Fibroblast of lung (primary cell): ENCODE measurements around the gene SNRPE. TPM values are rescaled to one million over a fixed set of nuclear protein-coding genes. Genes with fewer than 3 reads are reported as not detected.

Experiments used
- DNase-seq, 2 donors: peaks; one replicate each; pipeline versions ENCODE4 v3.0.0 to v3.0.0-alpha.2; 2010; ENCODE audit warnings: low read depth in 2 of 2
- H2AFZ ChIP-seq: 2 replicates; pipeline ENCODE4 v1.5.1; 2012; ENCODE audit warnings: low read length, control low read depth, inconsistent platforms
- H3K27ac ChIP-seq: 2 replicates; pipeline ENCODE4 v1.5.1; 2011; ENCODE audit warnings: low read length, control low read depth; ENCODE audit not compliant: insufficient read depth
- H3K27me3 ChIP-seq: 2 replicates; pipeline ENCODE4 v1.5.1; 2011; ENCODE audit warnings: mild to moderate bottlenecking, low read length; ENCODE audit not compliant: control insufficient read depth, insufficient read depth
- H3K36me3 ChIP-seq: 2 replicates; pipeline ENCODE4 v1.5.1; 2011; ENCODE audit warnings: low read length; ENCODE audit not compliant: control insufficient read depth, insufficient read depth
- H3K4me1 ChIP-seq: 2 replicates; pipeline ENCODE4 v1.5.1; 2011; ENCODE audit warnings: low read length; ENCODE audit not compliant: control insufficient read depth, insufficient read depth; ENCODE audit errors: extremely low read depth
- H3K4me2 ChIP-seq: 2 replicates; pipeline ENCODE4 v1.5.1; 2011; ENCODE audit warnings: low read length, control low read depth; ENCODE audit not compliant: insufficient read depth; ENCODE audit errors: extremely low read depth
- H3K4me3 ChIP-seq, 4 experiments: fragments of 200-600 bp in 1 of 4; sonication (generic) in 1 of 4; replicated peaks in 1 of 4; 2 replicates each; pipeline ENCODE4 v1.5.1; 2011 to 2016; ENCODE audit warnings: low read length in 4 of 4, low read depth in 3 of 4, mild to moderate bottlenecking in 3 of 4, control low read depth in 2 of 4, inconsistent platforms in 1 of 4, mixed read lengths in 1 of 4; ENCODE audit not compliant: insufficient read depth in 1 of 4; ENCODE audit errors: control extremely low read depth in 1 of 4
- H3K79me2 ChIP-seq: 2 replicates; pipeline ENCODE4 v1.5.1; 2012; ENCODE audit warnings: mild to moderate bottlenecking, low read length, inconsistent platforms; ENCODE audit not compliant: control insufficient read depth, insufficient read depth
- H3K9ac ChIP-seq: 2 replicates; pipeline ENCODE4 v1.5.1; 2011; ENCODE audit warnings: mild to moderate bottlenecking, low read length, control low read depth; ENCODE audit not compliant: insufficient read depth
- H3K9me3 ChIP-seq: 2 replicates; pipeline ENCODE4 v1.5.1; 2012; ENCODE audit warnings: low read depth, low read length; ENCODE audit not compliant: control insufficient read depth, insufficient read depth
- H4K20me1 ChIP-seq: 2 replicates; pipeline ENCODE4 v1.5.1; 2011; ENCODE audit warnings: low read length; ENCODE audit not compliant: control insufficient read depth, insufficient read depth; ENCODE audit errors: extremely low read depth
- EZH2 ChIP-seq: IDR thresholded peaks from 2 replicates; pipeline ENCODE4 v1.5.1; 2012; ENCODE audit warnings: low read length, control low read depth, mild to moderate bottlenecking; ENCODE audit errors: missing control alignments
- polyA plus RNA-seq, 2 donors: library from polyadenylated mRNA; depleted of rRNA in 1 of 2; stranded (reverse) in 1 of 2; unstranded in 1 of 2; fragments of >200 nt; gene quantifications; 2 replicates each; pipeline ENCODE4 v1.2.1, GENCODE V29; 2011 to 2012; ENCODE audit warnings: missing spikeins in 1 of 2
- total RNA-seq: library from RNA; depleted of rRNA; stranded (reverse); fragments of >200 nt; gene quantifications from 2 replicates; pipeline ENCODE4 v1.2.1, GENCODE V29; 2014
- TF ChIP-seq, protein P1 (sequence below), 2 donors: IDR thresholded peaks in 1 of 2; conservative IDR thresholded peaks in 1 of 2; 1 replicate in 1 of 2; 2 replicates in 1 of 2; pipeline ENCODE4 v1.5.1; 2011 to 2012; ENCODE audit warnings: low read length in 2 of 2, control low read depth in 1 of 2, inconsistent platforms in 1 of 2, low read depth in 1 of 2, mild to moderate bottlenecking in 1 of 2

The SNRPE gene
- total and polyA plus RNA-seq, 2 donors (not counting 1 experiment from before 2014, with no cell fraction given): 30.2 to 246 TPM

DNA sequence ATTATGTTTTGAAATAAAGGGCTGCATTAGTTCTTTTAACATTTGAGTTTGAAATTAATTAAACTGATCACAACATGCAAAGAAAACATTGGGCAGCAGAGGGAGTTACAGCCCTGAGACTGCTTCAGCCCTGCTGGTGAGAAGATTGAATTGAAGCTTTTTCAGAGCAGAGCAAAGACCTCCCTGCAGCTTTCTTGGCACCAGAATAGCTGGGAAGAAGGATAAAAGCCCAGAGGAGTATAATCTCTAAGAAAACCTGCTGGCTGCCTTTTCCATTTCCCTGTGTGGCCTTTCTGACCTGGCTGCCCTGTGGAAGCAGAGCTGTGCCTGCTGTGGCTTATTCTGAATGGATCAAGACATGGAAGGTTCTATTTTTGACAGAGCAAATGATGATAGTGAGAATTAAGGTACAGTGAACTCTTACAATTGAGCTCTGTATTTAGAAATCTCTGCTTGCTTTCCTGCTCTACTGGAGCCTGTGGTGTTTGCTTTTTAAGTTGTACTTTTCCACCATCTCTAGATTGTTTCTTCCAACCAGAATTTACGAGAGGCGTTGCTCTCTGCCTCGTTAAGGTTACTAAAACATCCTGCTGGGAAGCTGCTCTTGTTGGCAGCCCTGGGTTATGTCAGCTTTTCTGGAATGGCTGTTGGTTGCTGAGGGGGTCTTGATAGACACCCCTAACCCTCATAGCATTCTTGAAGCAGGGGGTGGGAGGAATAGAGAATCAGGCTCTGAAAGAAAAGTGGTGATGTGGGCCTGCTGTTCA, 9.9 kb downstream of the SNRPE start:
- peak; percentile 71 to 84 for DNase-seq

GRCh38 chr1:203873094-203873493, 11.7 kb downstream of the SNRPE start:
- Histone ChIP-seq H3K36me3 (peaks cover 8% of the 10 kb centered on the region), H3K4me3 (no peak overlapping the region), H2AFZ (no peak overlapping the region), H3K27ac (no peak overlapping the region), H3K79me2 (no peaks in the 10 kb centered on the region), H3K9ac (no peak overlapping the region), H3K4me2 (no peak overlapping the region), H3K9me3 (no peaks in the 10 kb centered on the region), H4K20me1 (no peaks in the 10 kb centered on the region), H3K27me3 (no peaks in the 10 kb centered on the region), H3K4me1 (peaks cover 3% of the 10 kb centered on the region)
- TF ChIP-seq EZH2: no peak
- TF ChIP-seq, protein P1, sequence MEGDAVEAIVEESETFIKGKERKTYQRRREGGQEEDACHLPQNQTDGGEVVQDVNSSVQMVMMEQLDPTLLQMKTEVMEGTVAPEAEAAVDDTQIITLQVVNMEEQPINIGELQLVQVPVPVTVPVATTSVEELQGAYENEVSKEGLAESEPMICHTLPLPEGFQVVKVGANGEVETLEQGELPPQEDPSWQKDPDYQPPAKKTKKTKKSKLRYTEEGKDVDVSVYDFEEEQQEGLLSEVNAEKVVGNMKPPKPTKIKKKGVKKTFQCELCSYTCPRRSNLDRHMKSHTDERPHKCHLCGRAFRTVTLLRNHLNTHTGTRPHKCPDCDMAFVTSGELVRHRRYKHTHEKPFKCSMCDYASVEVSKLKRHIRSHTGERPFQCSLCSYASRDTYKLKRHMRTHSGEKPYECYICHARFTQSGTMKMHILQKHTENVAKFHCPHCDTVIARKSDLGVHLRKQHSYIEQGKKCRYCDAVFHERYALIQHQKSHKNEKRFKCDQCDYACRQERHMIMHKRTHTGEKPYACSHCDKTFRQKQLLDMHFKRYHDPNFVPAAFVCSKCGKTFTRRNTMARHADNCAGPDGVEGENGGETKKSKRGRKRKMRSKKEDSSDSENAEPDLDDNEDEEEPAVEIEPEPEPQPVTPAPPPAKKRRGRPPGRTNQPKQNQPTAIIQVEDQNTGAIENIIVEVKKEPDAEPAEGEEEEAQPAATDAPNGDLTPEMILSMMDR (conservative IDR thresholded peaks at IDR 0.05 in 1 of 2, IDR thresholded peaks at IDR 0.05 in 1 of 2; ENCODE audit: low read depth in 1 of 2, low read length in 2 of 2): no peak
- DNase-seq: no peak

More for the DNA sequence above, 9.9 kb downstream of the SNRPE start:
- TF ChIP-seq, protein P1 (conservative IDR thresholded peaks at IDR 0.05 in 1 of 2, IDR thresholded peaks at IDR 0.05 in 1 of 2; ENCODE audit: low read depth in 1 of 2, low read length in 2 of 2): peak; percentile 93 to 98
- no peak for TF ChIP-seq EZH2
- Histone ChIP-seq H3K79me2 (no peaks in the 10 kb centered on the region), H3K27me3 (no peaks in the 10 kb centered on the region), H3K9me3 (no peaks in the 10 kb centered on the region), H3K4me3 (no peak overlapping the region), H3K27ac (no peak overlapping the region), H3K9ac (no peak overlapping the region), H3K36me3 (peaks cover 8% of the 10 kb centered on the region), H2AFZ (no peak overlapping the region), H3K4me1 (peaks cover 3% of the 10 kb centered on the region), H3K4me2 (no peak overlapping the region), H4K20me1 (no peaks in the 10 kb centered on the region)

DNA sequence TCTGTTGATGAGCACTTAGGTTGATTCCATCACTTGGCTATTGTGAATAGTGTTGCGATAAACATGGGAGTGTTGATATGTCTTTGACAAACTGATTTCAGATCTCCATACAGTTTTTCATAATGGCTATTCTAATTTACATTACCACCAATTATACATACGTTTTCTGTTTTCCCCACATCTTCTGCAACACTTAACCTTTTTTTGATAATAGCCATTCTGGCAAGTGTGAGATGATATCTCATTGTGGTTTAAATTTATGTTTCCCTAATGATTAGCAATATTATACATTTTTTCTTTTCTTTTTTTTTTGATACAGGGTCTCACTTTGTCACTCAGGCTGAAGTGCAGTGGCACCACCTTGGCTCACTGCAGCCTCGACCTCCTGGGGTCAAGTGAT, 17.0 kb downstream of the SNRPE start:
- Histone ChIP-seq H3K27ac (no peak overlapping the region), H3K9ac (no peak overlapping the region), H3K79me2 (no peaks in the 10 kb centered on the region), H3K4me3 (no peak overlapping the region), H2AFZ (no peak overlapping the region), H3K4me2 (no peak overlapping the region), H3K9me3 (no peaks in the 10 kb centered on the region), H3K27me3 (no peaks in the 10 kb centered on the region), H4K20me1 (no peaks in the 10 kb centered on the region), H3K36me3 (peaks cover 1% of the 10 kb centered on the region), H3K4me1 (no peaks in the 10 kb centered on the region)
- TF ChIP-seq EZH2: no peak
- TF ChIP-seq, protein P1 (conservative IDR thresholded peaks at IDR 0.05 in 1 of 2, IDR thresholded peaks at IDR 0.05 in 1 of 2; ENCODE audit: low read depth in 1 of 2, low read length in 2 of 2): no peak
- DNase-seq: no peak
